Retinal pigment epithelial cell (primary cell): ENCODE results near the gene ZNF860.
"Not testable (repeated sequence)": the region's sequence is repeated elsewhere in the genome, so short reads cannot be mapped to it uniquely, and the experiment has no call there.

Experiments used
- DNase-seq: peaks from one replicate; pipeline ENCODE4 v3.0.0-alpha.2; 2010; ENCODE audit warnings: low read depth
- H3K4me3 ChIP-seq: 2 replicates; pipeline ENCODE4 v1.5.1; 2011; ENCODE audit warnings: mild to moderate bottlenecking, low read length, control low read depth, moderate library complexity
- TF ChIP-seq, protein P1 (sequence below): conservative IDR thresholded peaks from 2 replicates; pipeline ENCODE4 v1.5.1; 2011; ENCODE audit warnings: low read depth, low read length, control low read depth, inconsistent platforms

Gene ZNF860

DNA sequence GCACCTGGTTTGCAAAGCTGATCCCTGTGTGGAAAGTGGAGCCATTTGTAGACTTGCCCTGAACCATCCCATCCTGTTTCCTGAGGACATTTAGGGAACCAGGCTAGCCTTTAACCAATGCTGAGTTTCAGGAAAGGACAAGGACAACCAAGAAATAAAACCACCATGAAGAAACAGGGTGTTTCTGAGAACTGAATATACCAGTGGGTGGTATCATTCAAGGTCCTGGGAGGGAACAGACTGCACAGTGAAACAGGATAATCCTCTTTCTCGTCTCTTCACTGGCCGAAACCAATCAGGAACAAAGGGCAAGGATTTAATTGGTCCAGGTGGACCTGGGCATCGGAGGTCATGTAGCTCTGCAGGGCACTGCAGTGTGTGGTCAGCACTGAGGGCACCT lies 21.8 kb downstream of the ZNF860 start:
- TF ChIP-seq, protein P1, sequence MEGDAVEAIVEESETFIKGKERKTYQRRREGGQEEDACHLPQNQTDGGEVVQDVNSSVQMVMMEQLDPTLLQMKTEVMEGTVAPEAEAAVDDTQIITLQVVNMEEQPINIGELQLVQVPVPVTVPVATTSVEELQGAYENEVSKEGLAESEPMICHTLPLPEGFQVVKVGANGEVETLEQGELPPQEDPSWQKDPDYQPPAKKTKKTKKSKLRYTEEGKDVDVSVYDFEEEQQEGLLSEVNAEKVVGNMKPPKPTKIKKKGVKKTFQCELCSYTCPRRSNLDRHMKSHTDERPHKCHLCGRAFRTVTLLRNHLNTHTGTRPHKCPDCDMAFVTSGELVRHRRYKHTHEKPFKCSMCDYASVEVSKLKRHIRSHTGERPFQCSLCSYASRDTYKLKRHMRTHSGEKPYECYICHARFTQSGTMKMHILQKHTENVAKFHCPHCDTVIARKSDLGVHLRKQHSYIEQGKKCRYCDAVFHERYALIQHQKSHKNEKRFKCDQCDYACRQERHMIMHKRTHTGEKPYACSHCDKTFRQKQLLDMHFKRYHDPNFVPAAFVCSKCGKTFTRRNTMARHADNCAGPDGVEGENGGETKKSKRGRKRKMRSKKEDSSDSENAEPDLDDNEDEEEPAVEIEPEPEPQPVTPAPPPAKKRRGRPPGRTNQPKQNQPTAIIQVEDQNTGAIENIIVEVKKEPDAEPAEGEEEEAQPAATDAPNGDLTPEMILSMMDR: no peak
- no peak overlapping the region for H3K4me3 ChIP-seq
- DNase-seq: no peak

DNA sequence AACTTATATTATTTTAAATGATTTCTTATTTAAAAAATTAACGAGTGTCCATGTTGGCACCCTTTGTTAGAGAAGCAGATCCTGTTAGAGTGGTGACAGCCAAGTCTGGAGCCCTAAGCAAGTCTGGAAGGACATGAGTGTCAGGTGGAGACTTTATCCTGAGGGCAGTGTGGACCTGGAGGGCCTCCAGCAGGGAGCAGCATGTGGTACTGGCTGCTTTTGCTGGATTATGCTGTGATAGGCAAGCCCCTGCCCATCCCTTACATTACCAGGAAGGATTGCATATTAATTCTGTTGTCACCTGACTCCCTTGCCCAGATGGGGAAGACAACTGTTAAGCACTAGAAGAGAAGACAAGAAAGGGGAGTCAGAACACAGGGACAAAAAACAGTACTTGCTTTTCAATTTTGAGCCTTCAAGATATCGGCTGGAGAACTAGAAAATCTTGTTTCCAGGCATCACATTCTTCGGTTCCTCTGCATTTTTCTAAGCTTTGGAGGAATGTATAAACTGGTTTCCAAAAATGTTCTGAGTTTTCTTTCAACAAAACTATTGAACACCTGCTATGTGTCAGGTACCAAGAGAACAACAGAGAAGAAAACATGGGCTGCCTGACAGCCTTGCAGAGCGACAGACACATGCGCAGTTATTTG lies 22.7 kb downstream of the ZNF860 start:
- TF ChIP-seq, protein P1: peak; percentile 54
- H3K4me3 ChIP-seq: no peak overlapping the region
- DNase-seq: no peak

DNA sequence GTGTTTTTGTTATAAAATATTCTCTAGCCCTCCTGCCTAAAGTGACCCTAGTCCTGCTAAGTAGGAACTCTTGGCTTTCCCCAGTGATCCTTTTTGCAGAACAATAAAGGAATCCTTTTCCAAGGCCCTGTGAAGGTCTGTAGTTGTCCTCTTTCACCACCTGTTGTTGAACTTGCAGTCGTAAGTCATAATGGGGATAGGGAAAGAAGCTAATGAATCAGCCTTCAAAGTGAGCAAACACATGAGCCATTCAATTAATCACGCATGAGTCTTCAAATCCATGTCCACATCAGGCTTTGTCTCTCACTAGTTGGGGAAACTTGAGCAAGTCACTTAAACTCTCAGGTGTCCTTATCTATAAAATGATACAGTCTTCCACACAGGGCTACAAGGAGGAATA lies 27.6 kb downstream of the ZNF860 start:
- TF ChIP-seq, protein P1: no peak
- no peak overlapping the region for H3K4me3 ChIP-seq
- no peak for DNase-seq

DNA sequence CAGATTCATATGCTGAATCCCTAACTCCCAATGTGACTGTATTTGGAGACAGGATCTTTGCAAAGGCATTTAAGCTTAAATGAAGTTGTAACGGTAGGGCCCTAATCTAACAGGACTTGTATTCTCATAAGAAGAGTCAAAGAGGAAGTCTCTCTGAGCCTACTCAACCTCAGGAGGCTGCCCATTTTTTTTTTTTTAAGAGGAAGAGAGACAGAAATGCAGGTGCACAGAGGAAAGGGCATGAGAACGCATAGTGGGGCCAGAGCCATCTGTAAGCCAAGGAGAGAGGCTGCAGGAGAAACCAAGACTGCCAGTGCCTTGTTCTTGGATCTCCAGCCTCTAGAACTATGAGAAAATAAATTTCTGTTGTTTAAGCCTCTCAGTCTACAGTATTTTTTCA lies 28.4 kb downstream of the ZNF860 start:
- H3K4me3 ChIP-seq: no peak overlapping the region
- DNase-seq: no peak
- TF ChIP-seq, protein P1: no peak

DNA sequence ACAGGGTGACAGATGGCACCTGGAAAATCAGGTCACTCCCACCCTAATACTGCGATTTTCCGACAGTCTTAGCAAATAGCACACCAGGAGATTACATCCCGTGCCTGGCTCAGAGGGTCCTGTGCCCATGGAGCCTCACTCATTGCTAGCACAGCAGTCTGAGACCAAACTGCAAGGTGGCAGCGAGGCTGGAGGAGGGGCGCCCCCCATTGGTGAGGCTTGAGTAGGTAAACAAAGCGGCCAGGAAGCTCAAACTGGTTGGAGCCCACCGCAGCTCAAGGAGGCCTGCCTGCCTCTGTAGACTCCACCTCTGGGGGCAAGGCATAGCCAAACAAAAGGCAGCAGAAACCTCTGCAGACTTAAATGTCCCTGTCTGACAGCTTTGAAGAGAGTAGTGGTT lies 29.1 kb downstream of the ZNF860 start:
- not testable (repeated sequence) for DNase-seq, H3K4me3 ChIP-seq

DNA sequence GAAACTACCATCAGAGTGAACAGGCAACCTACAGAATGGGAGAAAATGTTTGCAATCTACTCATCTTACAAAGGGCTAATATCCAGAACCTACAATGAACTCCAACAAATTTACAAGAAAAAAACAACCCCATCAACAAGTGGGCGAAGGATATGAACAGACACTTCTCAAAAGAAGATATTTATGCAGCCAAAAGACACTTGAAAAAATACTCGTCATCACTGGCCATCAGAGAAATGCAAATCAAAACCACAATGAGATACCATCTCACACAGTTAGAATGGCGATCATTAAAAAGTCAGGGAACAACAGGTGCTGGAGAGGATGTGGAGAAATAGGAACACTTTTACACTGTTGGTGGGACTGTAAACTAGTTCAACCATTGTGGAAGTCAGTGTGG lies 34.1 kb downstream of the ZNF860 start:
- not testable (repeated sequence) for DNase-seq, H3K4me3 ChIP-seq

DNA sequence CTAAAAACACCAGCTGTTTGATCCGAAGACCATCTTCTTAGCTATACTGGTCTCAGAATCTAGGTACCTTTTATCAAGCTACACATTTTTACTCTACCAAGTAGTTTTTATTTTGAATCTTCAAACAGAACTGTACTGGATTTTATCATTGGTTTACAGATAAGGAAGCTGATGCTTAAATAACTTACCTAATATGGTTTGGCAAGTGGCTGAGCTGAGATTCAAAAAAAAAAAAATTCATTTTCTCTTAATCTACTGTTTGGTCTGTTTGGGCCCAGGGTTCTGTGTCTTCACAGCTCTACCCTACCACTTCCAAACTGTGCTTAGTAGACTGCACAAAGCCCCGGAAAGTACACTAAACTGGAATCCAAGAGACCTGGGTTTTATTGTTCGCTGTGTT lies 35.7 kb downstream of the ZNF860 start:
- no peak for DNase-seq
- no peak overlapping the region for H3K4me3 ChIP-seq
- TF ChIP-seq, protein P1: no peak

DNA sequence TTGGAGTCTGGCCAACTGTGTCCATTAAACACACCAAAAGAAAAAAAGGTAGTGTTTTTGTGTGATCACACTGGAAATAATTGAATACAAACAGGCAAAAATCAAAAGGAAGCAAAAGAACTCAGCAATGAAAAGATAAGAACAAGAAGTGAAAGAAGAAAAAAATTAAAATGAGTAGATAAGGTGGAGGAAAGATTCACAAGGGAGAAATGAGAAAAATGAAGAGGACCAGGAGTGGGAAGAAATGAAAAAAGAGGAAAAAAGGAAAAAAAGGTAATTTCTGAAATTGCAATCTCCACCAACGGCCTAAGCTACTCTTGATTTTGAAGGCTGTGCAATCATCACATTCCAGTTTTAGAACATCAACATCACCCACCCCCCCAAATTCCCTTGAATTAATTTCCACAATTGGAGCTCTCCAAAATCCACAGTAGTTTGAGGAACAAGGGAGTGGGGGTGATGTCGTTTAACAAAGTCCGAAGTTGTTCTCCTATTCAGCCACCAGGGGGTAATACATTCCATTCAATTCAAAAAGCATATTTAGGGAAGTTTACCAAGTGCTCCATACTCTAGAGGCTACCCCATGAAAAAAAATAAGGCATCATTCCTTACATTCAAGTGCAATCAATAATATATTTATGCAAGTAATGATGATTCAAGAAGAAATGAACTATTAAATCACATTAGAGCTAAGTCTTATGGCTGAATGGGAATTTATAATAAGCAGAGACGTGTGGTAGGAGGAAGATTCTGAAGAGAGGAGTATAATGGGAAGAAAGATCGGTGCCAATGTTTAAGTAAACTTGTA lies 37.4 kb downstream of the ZNF860 start:
- TF ChIP-seq, protein P1: peak; percentile 72
- H3K4me3 ChIP-seq: no peak overlapping the region
- DNase-seq: peak; percentile 11
